COLO668 (cell line): Measurements from ENCODE around the gene DIAPH3.

Experiments
- DNase-seq: peaks from one replicate; lab custom pipeline; 2025; ENCODE audit not compliant: unreplicated experiment; lab: John Stamatoyannopoulos, UW

The DIAPH3 gene

DNA sequence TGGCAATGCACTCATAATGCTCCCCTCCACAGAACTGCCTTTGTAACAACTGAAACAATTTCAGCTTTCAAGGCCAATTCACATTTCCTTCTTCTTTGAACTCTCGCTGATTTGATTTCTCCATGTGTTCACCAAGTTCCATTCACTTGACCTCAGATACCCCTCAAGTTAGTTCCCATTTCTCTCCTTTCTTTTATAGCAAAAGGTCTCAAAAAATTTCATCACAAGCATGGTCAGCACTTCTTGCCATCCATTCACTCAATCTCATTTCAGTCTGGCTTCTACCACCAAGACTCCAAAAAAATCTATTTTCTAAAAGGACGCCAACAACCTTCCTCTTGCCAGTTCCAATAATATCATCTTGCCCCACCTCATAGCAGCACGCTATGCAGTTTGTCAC, 135.7 kb downstream of the DIAPH3 start:
- no peak for DNase-seq

DNA sequence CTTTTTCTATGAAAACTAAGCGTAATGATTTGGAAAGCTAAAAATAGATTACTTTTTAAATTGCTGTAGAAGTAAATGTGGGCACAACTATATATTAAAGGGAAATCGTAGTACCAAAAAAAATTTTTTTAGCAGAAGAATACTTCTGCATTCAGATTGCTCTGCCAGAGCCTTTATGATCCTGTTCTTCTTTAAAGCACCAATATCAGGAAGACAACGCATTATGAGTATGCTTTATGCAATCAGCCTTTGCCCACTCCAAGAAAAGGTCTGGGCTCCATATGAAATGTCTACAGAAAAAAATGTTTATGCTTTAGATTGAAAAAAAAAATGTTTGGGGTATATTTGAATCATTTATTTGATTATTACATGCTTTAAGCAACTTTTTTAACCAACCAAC, 137.4 kb downstream of the DIAPH3 start:
- DNase-seq, result no peak

DNA sequence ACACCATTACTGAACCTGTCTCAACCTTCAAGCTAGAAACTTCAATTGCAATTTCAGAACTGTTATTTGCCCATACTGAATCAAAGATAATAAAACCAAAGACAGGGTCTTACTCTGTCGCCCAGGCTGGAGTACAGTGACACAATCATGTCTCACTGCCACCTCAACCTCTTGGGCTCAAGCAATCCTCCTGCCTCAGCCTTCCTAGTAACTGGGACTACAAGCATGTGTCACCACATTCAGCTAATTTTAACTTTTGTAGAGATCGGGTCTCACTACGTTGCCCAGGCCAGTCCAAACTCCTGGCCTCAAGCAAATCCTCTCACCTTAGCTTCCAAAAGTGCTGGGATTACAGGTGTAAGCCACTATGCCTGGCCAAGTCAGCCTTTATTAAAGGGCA, 143.4 kb downstream of the DIAPH3 start:
- no peak for DNase-seq

DNA sequence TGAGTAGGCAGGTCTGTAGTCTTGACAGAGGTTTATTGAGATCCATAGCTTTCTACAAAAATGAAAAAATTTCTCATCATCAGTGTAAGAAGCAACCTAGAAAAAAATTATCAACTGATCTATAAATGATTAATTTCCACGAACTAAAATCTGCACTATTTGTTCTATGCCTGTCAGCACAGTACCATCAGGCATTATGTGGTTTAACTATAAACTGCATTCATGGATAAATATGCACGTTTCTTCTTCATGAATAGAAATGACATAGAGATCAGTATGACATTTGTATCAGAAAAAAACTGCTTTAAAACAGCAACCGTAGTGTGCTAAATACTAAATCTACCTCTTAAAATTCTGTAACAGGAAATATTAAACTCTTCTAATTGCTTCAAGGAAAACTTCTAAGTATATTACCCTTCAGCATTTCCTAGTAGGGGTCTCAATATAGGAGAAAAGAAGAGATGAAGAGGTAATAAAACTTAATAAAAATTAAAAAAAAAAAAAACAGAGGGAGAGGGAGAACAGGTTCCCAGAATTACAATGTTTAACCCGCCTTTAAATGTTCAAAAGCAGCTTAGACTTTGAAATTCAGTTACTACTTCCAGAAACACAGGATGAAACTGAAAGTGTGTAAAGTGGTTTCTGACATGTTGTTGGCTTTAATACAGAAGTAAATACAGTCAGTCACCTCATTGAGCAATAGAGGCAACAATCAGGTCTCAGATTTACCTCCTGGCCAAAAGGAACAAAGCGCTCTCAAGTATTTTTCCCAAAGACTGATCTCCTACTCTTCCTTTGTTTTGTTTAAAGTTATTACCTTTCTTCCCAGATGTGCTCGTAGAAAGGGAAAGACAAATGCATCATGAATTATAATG, 144.4 kb downstream of the DIAPH3 start:
- no peak for DNase-seq

DNA sequence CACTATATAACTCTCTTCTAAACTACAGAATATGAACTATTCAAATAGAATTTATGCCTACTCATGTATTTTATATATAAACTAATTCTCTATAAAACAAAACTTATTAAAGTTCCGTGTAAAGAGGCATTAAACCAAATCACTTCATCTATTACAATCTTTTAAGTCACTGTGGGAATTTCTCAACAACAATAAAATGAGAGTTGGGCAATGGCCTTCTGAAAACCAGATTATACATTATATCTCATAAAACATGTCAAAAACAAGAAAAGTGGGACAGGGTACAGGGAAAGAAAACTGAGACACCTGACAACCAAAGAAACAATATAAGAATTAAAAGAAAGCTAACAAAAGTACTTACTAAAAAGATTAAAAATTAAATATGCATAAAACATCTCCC, 145.2 kb downstream of the DIAPH3 start:
- no peak for DNase-seq

DNA sequence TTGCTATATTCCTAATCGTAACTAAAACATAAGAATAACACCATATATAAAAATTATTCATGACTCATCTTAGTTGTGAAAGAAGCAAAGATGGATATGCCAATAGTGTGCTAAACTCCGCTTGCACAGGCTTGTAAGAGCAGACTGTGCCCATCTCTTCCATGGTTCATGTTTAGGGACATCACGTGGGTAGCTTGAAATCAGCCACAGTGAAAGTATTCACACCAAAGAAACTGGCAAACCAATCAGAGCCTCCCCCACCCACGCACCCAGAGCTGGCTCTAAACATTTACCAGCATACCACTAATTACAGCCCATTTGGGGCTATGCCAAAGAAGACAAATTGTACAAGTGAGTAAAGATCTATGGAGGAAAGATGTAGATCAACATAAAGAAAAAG, 147.5 kb downstream of the DIAPH3 start:
- DNase-seq, result no peak

DNA sequence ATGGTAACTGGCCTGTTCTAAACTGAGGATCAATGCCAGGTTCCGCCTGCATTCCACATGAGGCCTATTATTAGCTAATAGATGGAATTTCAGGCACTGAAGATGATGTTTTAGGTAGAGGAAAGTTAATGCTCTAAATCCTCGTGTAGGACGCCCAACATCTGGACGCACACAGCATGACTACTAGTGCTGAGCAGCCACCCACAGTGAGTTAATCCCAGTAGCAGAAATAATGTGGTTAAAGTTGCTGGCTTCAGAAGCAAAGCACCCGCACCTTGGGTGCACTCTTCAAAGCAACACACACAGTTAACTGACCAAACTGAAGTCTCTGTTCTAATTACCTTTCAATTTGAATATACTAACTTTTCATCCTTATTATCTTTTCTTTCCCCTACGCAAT, 150.6 kb downstream of the DIAPH3 start:
- DNase-seq, result no peak

DNA sequence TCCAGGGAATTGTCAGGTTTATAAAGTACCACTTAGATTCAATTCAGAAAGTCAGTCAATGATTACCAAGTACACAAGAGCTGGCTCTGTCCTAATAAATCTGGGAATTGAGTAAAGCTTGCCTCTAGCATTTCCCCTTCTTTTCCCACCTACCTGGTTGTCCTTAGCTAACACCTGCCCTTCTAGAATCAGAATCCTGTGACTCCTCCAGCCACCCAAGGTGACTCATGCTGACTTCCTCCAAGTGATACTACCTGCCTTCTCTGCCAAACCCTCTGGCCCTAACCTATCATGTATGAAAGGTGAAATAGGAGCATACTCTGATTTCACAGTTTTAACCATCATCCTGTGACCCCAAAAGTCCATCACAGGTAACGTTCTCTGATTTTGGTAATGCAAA, 151.2 kb downstream of the DIAPH3 start:
- peak; percentile 21 for DNase-seq

DNA sequence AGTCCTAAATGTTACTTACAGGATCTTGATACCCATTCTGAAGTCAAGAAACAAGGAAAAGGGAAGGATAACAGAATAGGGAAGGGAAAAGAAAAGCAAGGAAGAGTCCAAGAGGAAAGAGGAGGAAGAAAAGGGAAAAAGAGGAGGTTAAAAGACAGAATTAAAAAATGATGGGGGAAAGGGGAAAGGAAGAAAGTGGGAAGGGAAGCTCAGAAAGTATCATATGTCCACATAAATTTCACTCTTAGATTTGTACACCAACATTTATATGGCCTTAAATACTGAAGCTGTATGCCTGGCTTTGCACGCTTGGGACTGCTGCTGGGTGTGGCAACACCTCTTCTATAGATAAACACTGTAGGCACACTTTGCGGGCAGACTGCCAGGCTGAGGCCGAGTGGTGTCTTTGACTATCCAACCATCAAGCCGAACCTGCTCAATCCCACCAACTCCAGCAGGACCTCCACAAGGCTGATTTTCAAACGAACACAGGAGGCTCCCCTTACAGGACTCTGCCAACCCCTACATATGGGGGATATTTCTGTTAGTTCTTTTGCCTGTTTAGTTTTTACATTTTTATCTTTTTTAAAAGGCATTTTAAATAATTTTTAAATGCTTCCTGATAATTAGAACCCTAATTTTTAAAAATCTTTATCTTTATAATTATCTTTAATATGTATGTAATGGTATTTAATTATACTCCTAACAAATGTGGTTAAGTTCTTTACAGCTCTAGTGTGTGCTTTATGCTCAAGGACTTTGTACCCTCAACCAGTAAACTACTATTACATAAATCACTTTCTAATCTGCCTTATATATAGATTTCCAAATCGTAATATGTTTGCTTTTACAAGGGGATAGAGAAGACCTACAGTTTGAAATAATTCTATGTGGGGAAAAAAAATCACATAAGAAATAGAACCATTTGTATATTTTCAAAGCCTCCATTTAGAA, 154.2 kb downstream of the DIAPH3 start:
- DNase-seq, result peak; percentile 98

DNA sequence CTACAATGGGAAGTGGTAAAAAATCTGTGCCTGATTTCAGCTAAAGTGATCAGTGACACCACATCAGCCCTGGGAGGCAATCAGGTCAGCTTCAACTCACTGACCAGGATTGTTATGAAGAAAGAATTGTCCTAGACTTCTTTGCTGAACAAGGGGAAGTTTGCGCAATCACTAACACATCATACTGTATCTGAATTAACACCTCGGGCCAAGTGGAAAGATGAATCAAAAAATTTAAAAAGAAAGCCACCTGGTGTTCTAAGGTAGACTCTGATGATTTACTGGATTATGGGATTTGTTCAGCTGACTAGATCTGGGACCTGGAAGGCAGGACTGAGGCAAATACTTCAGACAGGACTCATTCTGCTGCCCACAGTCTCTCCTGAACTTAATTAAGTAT, 161.8 kb downstream of the DIAPH3 start:
- DNase-seq, result no peak

DNA sequence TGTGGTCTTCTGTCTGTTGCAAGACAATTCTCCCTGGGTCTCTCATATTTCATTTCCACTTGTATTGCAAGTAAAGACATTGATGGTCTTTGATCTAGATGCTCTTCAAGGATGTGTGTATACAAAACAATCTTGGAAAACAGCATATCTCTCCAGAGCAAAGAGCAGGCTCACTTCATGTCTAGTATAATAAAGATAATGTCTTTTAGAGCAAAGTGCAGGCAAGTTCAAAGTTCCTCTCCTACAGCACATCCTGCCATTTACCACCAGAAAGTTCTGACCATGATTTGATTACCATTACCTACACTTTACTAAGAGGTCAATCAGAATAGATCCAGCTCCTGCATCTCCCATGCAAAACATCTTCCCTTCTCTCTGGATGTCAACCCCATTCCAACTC, 162.8 kb downstream of the DIAPH3 start:
- DNase-seq, result no peak

DNA sequence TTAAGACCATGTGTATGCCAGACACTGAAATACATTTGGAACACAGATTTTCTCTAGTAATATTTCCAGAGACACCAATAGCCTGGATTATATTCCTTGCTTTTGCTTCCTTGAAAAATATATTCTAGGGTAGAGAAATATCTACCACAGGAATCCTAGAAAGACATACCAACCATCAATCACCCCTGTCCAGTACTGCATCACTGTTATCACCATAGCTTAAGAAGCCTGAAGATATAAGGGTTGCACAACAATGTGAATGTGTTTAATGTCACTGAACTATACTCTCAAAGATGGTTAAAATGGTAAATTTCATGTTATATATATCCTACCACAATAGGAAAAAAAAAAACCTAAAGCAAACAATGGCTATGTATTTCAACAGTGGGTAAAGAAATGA, 163.6 kb downstream of the DIAPH3 start:
- DNase-seq, result no peak

DNA sequence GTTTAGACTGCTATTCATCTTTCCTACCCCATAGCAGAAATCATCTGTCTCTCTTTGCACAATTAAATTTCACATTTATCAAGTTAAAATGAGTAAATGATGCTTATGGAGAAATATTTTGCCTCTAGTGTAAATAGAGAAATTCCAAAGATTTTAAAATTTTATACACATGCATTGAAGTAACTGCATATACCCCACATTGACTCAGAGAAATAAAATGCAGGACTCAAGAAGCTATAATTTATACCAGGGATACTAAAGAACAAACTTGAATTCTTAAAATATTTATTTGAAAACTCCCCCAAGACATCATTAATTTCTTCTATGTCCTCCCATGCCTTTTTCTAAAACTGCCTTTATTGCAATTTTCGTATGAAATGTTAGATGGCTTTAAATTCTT, 165.8 kb downstream of the DIAPH3 start:
- DNase-seq, result no peak

DNA sequence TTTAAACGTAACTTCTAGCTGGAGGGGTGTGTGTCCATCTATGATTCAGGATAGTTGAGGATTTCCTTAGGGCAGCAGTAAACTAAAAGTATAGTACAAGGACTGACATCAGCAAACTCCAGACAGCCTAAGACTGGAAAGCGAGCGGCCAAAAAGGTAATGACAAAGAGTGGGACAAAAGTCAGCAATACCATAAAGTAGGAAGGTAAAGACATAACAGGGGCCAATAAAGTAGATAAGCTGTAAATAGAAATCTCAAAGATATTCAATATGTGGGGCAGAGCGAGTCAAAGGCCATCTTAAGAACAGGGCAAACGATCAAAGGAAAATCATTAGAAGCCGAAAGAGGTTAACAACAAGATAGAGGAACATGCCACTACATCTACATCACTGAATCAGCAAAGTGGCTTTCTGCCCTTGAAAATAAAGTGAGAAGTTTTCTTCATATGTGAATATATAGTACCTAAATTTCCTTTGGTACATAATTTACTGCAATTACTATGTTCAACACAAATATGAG, 167.2 kb downstream of the DIAPH3 start:
- no peak for DNase-seq

DNA sequence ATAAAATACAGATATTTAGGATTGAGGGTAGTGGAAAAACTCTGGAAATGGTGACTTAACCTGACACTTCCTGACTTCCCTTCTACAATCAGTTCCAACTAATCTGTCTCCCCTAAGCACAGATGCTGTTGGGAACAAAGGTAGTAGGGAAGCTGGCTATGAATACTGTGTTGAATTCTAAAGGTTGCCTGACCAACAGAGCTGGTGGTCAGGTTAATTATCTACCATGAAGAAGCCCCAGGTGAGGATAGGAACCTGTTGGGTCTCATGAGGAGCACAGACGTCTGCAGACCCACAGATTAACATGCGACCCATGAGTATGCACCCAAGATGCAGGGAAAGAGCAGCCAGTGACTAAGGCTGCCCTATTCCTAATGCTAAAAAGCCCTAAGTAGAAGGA, 172.3 kb downstream of the DIAPH3 start:
- DNase-seq, result no peak

DNA sequence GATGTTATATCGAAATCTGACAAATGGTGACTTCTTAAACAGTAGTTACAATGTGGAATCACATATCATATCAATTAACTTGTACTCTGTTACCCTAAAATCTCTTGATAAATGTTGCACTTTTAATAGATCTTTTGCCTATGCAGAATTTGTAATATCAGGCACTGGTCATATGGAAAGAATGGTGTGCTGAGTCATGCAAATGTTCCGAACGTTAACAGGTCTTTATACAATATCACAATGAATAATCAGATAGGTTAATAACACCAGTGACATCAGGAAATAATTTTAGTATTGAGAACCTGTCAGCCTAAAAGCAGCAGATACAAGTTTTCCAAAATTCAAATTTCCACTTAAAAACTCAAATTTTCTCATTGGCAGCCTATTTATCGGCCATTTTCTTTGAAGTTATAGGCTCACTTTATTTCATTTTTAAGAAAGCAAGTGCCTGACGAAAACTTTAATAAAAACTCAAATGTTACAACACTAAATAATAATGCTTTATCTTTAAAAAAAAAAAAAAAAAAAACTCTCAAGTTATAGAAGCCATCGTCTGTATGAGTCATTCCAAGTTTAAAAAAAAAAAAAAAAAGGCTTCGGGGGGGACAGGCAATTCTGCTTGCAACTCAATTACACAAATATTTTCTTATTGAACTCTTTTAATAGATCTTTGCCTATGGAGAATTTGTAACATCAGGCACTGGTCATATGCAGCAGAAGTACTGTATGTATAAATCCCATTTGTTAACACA, 180.9 kb downstream of the DIAPH3 start:
- DNase-seq, result no peak

DNA sequence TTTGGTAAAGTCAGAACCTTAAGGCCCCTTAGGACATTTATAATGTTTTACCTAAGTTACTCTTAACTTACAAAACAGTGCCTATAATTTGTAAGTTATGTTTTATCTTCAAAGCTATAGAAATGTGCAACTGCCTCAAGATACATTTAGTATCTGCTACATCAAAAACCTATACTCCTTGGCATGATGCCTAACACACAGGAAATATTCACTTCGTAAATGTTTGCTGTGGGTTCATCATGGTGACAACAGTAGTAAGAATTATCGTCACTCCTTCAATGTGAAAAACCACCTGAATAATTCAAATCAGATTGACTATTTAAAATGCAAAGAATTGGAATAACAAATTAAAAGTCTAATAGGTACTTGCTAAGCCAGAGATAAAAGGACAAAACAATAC, 184.1 kb downstream of the DIAPH3 start:
- DNase-seq, result no peak

DNA sequence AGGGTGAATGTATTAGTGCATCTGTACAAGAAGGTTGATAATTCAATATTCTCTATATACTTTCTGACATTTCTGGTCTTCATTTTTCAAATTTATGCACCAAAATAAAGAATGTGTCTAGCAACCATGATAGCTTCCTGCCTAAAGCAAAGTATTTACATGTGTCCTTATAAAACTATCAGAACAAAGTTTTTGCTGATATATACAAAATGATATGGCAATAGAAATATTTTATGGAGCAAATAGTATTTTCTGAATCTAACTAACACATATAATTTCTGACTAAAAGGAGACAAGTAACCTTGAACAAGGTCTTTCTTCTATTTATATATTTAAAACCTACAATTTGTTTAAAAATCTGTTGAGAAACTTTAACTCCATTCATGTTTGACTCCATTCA, 184.9 kb downstream of the DIAPH3 start:
- DNase-seq, result no peak

DNA sequence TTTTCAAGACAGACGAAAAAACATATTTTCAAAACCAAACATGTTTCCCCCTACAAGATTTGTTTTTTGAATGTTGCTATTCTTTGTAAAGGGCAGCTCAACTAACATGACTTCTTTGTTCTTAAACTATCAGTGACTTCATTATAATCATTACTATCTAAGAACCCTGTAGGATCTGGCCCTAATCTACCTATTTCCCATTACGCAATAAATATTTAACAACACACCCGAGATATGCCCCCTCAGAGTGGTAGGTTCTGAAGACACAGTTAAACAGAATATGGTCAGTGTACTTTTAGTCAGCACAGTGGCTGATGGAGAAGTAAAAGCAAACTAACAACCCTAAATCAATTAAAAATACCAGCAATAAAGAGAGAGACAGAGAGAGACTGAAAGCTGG, 186.9 kb downstream of the DIAPH3 start:
- DNase-seq, result no peak

DNA sequence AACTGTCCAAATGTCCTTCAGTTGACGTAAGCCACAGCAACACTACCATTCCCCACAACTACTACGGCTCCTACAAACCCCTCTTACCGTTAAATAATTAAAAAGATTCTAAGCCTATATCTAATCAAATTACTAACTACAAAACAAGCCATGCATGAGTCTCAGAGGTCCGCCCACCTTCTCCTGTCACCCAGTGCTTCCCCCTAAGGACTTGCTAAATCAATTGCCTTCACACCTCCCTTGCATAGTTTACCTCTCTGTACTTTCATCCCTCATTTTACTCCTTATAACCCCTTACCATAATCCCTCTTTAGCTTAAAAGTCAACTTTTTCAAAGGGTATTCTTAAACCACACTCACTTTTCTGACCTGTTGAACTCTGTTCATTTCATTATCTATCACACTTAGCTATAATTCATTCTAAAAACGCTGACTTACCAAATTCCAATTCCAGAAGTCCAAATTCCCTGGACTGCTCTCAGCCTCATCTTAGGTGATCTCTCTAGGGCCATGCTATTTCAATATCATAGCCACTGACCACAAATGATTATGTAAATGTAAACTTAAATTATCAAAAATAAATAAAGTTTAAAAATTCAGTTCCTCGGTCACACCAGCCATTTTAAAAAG, 187.8 kb downstream of the DIAPH3 start:
- DNase-seq, result no peak

DNA sequence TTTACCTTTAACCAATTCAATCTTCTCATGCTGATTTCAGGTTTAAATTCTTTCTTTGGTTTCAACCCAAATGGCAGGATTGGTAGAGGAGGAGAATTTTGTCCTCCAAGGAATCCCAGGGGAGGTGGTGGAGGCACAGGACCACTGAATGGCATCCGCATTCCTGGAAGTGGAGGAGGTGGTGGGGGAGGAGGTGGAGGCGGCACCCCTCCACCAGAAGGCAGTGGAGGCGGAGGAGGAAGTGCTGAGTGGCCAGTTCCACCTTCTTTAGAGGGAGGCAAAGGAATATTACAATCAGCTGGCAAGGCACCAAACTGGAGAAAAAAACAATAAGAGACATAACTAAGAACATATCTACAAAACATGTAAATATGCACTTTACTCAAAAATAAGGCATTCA, 192.9 kb downstream of the DIAPH3 start:
- DNase-seq, result no peak
